Mucosa of descending colon (tissue), 3 donors: ENCODE results near the gene SOS2. TPM values are rescaled to one million over a fixed set of nuclear protein-coding genes. Genes with fewer than 3 reads are reported as not detected.
"Not testable (repeated sequence)": the region's sequence is repeated elsewhere in the genome, so short reads cannot be mapped to it uniquely, and the experiment has no call there.

Experiments
- ATAC-seq: fragments of 200-7000 bp; cut with Tn5 transposase; one replicate; pipeline ENCODE4 v1.9.1; 2020; ENCODE audit warnings: mild to moderate bottlenecking, moderate library complexity
- DNase-seq, 3 donors: peaks; one replicate each; pipeline ENCODE4 v3.0.0-alpha.2; 2020
- H3K36me3 ChIP-seq: fragments of 200-600 bp; one replicate; pipeline ENCODE4 v1.8.0; 2021; ENCODE audit warnings: low read depth, mild to moderate bottlenecking
- H3K4me1 ChIP-seq: fragments of 200-600 bp; one replicate; pipeline ENCODE4 v1.8.0; 2021; ENCODE audit warnings: low read depth, mild to moderate bottlenecking
- H3K4me3 ChIP-seq: fragments of 200-600 bp; one replicate; pipeline ENCODE4 v1.8.0; 2021; ENCODE audit warnings: mild to moderate bottlenecking
- H3K9me3 ChIP-seq: fragments of 200-600 bp; one replicate; pipeline ENCODE4 v1.8.0; 2021; ENCODE audit warnings: mild to moderate bottlenecking
- CTCF ChIP-seq: fragments of 200-600 bp; IDR thresholded peaks from one replicate; pipeline ENCODE4 v1.8.0; 2022; ENCODE audit warnings: antibody characterized with exemption, mild to moderate bottlenecking
- intact Hi-C, 2 donors: fragments of 100-400 bp; cut with DNase I in 1 of 2; cut with micrococcal nuclease in 1 of 2; formaldehyde crosslinking; loops; one replicate each; pipeline versions ENCODE4 v1.11.0 to v1.11.1; 2022; cut with DNase I, micrococcal nuclease
- total RNA-seq, 3 donors: library from RNA; stranded (reverse); fragmentation: NEBNext Ultra II Directional in 2 of 3; extraction: Animal tissue kit (Norgen Biotek cat#: 25700) in 2 of 3; gene quantifications; one replicate each; pipeline versions ENCODE4 v1.2.1 to v1.2.4, GENCODE V29; 2021 to 2023
- donor health status: DM: no; HTN: no; CAD: no; lungs with moderate emphysema.
- donor health status: DM: no; HTN: no; CAD: no.
- donor health status: DM: no; HTN: yes; CAD: no.

SOS2 gene
- total RNA-seq, 3 donors from 2014 or later = 38.0 to 60.2 (median 44.4) TPM

GRCh38 chr14:50186107-50186506 lies 45.3 kb downstream of the SOS2 start:
- DNase-seq = no peak
- H3K4me1 ChIP-seq = no peaks in the 10 kb centered on the region
- H3K9me3 ChIP-seq = no peaks in the 10 kb centered on the region
- peaks cover 6% of the 10 kb centered on the region for H3K36me3 ChIP-seq
- ATAC-seq = no peak
- no peak for TF ChIP-seq CTCF
- intact Hi-C loops = no loop called here
- no peak overlapping the region for H3K4me3 ChIP-seq

- H3K36me3 ChIP-seq = no peaks in the 10 kb centered on the region
- no peak overlapping the region for H3K4me3 ChIP-seq
- no peaks in the 10 kb centered on the region for H3K4me1 ChIP-seq
- no peak for TF ChIP-seq CTCF
- intact Hi-C loops = no loop called here
- no peak for DNase-seq
- ATAC-seq = no peak
- no peaks in the 10 kb centered on the region for H3K9me3 ChIP-seq
These were observed 57.5 kb downstream of the SOS2 start for GRCh38 chr14:50173891-50174290.

GRCh38 chr14:50171895-50172294 lies 59.5 kb downstream of the SOS2 start:
- ATAC-seq (no peak), DNase-seq (no peak)
- no peaks in the 10 kb centered on the region for H3K36me3 ChIP-seq
- TF ChIP-seq CTCF = no peak
- H3K9me3 ChIP-seq = no peaks in the 10 kb centered on the region
- intact Hi-C loops = no loop called here
- no peak overlapping the region for H3K4me3 ChIP-seq
- H3K4me1 ChIP-seq = no peaks in the 10 kb centered on the region

GRCh38 chr14:50167381-50167780 lies 64.0 kb downstream of the SOS2 start:
- H3K36me3 ChIP-seq, H3K4me3 ChIP-seq, H3K9me3 ChIP-seq, intact Hi-C loops, ATAC-seq, H3K4me1 ChIP-seq, DNase-seq: not testable (repeated sequence)

GRCh38 chr14:50156111-50156510 lies 75.3 kb downstream of the SOS2 start:
- DNase-seq (no peak), ATAC-seq (no peak)
- Histone ChIP-seq H3K4me3 (no peak overlapping the region), H3K9me3 (no peaks in the 10 kb centered on the region), H3K4me1 (no peaks in the 10 kb centered on the region), H3K36me3 (no peaks in the 10 kb centered on the region)
- intact Hi-C loops = no loop called here
- TF ChIP-seq CTCF = no peak

- DNase-seq (no peak), ATAC-seq (no peak)
- H3K9me3 ChIP-seq = no peaks in the 10 kb centered on the region
- intact Hi-C loops = no loop called here
- peaks cover 4% of the 10 kb centered on the region for H3K36me3 ChIP-seq
- TF ChIP-seq CTCF = no peak
- no peak overlapping the region for H3K4me3 ChIP-seq
- no peaks in the 10 kb centered on the region for H3K4me1 ChIP-seq
These were observed 82.6 kb downstream of the SOS2 start for GRCh38 chr14:50148799-50149198.
